Osteoblast (primary cell): Measurements from ENCODE around the gene BMP8B. TPM values are rescaled to one million over a fixed set of nuclear protein-coding genes. Genes with fewer than 3 reads are reported as not detected.

Experiments used
- DNase-seq: peaks from one replicate; pipeline ENCODE4 v3.0.0; 2011; ENCODE audit warnings: low spot score, mixed read lengths; ENCODE audit not compliant: insufficient read length; ENCODE audit errors: missing footprints
- H2AFZ ChIP-seq: 2 replicates; pipeline ENCODE4 v1.6.0; 2011; ENCODE audit warnings: mild to moderate bottlenecking, low read length
- H3K27ac ChIP-seq: 2 replicates; pipeline ENCODE4 v1.5.1; 2011; ENCODE audit warnings: mild to moderate bottlenecking, low read depth, low read length, moderate library complexity
- H3K27me3 ChIP-seq: 2 replicates; pipeline ENCODE4 v1.6.0; 2012; ENCODE audit warnings: mild to moderate bottlenecking, control low read depth, inconsistent platforms, low read length, moderate library complexity; ENCODE audit not compliant: insufficient read depth
- H3K36me3 ChIP-seq: 2 replicates; pipeline ENCODE4 v1.5.1; 2011; ENCODE audit warnings: mild to moderate bottlenecking, low read length, control low read depth, moderate library complexity; ENCODE audit not compliant: insufficient read depth
- H3K4me1 ChIP-seq: 2 replicates; pipeline ENCODE4 v1.5.1; 2011; ENCODE audit warnings: mild to moderate bottlenecking, low read length, control low read depth, moderate library complexity; ENCODE audit not compliant: insufficient read depth
- H3K4me2 ChIP-seq: 2 replicates; pipeline ENCODE4 v1.6.0; 2011; ENCODE audit warnings: mild to moderate bottlenecking, low read length; ENCODE audit not compliant: insufficient read depth
- H3K4me3 ChIP-seq: fragments of 200-600 bp; sonication (generic); 3 replicates; pipeline ENCODE4 v1.5.1; 2012; ENCODE audit warnings: mild to moderate bottlenecking, low read length, inconsistent platforms; ENCODE audit not compliant: insufficient read depth
- H3K79me2 ChIP-seq: 2 replicates; pipeline ENCODE4 v1.6.0; 2012; ENCODE audit warnings: mild to moderate bottlenecking, low read length, control low read depth, inconsistent platforms; ENCODE audit not compliant: insufficient read depth
- H3K9me3 ChIP-seq: 2 replicates; pipeline ENCODE4 v1.5.1; 2011; ENCODE audit warnings: low read depth, low read length, control low read depth
- H4K20me1 ChIP-seq: 2 replicates; pipeline ENCODE4 v1.6.0; 2012; ENCODE audit warnings: mild to moderate bottlenecking, low read length, control low read depth; ENCODE audit not compliant: insufficient read depth
- total RNA-seq: library from RNA; depleted of rRNA; stranded (reverse); fragments of >200 nt; gene quantifications from 2 replicates; pipeline ENCODE4 v1.2.3, GENCODE V29; 2012
- TF ChIP-seq, protein P1 (sequence below): IDR thresholded peaks from 2 replicates; pipeline ENCODE4 v1.5.1; 2011; ENCODE audit warnings: mild to moderate bottlenecking, low read depth, low read length, moderate library complexity; ENCODE audit errors: extremely low read depth

The BMP8B gene, protein sequence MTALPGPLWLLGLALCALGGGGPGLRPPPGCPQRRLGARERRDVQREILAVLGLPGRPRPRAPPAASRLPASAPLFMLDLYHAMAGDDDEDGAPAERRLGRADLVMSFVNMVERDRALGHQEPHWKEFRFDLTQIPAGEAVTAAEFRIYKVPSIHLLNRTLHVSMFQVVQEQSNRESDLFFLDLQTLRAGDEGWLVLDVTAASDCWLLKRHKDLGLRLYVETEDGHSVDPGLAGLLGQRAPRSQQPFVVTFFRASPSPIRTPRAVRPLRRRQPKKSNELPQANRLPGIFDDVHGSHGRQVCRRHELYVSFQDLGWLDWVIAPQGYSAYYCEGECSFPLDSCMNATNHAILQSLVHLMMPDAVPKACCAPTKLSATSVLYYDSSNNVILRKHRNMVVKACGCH
- total RNA-seq, result 0.29 and 0.36 TPM in 2 replicates

DNA sequence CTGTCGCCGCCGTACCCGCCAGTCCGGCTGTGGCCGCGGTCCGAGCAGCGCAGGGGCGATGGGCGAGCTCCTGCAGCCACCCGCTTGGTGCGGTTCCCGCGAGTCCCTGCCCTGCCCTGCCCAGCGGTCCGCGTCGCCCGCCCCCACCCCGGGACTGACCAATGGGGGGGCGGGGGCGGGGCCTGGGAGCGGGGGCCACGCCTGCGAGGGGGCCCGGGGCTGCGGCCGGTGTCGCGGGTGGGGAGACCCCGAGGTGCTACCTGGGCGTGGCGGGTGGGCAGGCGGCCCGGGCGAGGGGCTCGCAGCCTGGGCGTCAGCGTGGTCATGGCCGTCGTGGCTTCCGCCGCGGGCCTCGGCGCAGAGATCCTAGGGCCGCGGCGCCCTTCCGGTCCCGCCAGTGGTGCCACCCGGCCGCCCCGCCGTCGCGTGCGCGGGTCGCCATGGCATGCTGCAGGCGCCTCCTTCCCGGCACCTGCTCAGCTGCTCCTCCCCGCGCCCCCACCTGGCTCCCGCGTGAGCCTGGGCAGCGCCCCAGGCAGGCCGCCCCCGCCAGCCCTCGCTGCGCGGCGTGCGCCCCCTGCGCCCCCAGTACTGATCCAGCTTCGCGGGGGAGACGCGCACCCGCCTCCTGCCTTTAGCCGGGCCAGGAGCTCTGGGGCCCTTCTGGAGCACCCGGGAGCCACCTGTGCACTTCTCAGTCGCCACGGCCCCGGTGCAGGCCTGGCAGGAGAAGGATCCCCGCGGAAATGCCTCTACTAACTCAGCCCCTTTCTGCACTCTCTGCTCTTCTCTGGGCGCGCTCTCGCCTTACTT is at the start of gene BMP8B:
Gene BMP8B (minus strand): TSS at position 108 of the 813 bp plus-strand sequence. CDS start 380 bp downstream, outside the sequence.
- Histone ChIP-seq H3K4me1 (peaks cover 6% of the 10 kb centered on the region), H3K9me3 (no peaks in the 10 kb centered on the region), H3K4me3 (peak within 1 kb of the TSS; percentile 25), H3K36me3 (no peaks in the 10 kb centered on the region), H3K27ac (no peak within 1 kb of the TSS), H4K20me1 (no peaks in the 10 kb centered on the region), H3K4me2 (peak within 1 kb of the TSS; percentile 43), H3K79me2 (no peaks in the 10 kb centered on the region), H3K27me3 (peaks cover 41% of the 10 kb centered on the region), H2AFZ (no peak within 1 kb of the TSS)
- DNase-seq, result peak; percentile 93
- TF ChIP-seq, protein P1, sequence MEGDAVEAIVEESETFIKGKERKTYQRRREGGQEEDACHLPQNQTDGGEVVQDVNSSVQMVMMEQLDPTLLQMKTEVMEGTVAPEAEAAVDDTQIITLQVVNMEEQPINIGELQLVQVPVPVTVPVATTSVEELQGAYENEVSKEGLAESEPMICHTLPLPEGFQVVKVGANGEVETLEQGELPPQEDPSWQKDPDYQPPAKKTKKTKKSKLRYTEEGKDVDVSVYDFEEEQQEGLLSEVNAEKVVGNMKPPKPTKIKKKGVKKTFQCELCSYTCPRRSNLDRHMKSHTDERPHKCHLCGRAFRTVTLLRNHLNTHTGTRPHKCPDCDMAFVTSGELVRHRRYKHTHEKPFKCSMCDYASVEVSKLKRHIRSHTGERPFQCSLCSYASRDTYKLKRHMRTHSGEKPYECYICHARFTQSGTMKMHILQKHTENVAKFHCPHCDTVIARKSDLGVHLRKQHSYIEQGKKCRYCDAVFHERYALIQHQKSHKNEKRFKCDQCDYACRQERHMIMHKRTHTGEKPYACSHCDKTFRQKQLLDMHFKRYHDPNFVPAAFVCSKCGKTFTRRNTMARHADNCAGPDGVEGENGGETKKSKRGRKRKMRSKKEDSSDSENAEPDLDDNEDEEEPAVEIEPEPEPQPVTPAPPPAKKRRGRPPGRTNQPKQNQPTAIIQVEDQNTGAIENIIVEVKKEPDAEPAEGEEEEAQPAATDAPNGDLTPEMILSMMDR, result no peak

DNA sequence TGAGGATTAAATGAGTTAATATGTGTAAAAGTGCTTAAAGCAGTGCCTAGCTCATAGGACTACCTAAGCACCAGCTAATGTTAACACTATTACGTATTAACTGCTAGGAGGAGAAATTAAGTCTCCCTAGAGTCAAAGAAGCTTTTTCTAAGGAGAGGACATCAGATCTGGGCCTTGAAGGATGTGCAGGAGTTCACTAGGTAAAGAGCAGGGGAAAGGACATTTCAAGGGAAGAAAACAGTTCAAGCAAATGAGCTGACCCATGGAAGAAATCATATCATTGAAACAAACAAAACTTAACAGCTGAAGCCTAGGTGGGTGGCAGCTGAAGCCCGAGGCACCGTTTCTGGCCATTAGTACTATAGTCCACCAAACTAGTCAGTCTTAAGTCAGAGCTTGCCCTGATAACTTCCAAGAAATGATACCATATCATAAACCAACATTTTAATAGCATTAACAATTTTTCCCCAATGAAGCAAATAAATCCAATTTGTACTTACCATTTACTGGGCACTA is 48.0 kb upstream of the BMP8B start:
- no peaks in the 10 kb centered on the region for H4K20me1 ChIP-seq

DNA sequence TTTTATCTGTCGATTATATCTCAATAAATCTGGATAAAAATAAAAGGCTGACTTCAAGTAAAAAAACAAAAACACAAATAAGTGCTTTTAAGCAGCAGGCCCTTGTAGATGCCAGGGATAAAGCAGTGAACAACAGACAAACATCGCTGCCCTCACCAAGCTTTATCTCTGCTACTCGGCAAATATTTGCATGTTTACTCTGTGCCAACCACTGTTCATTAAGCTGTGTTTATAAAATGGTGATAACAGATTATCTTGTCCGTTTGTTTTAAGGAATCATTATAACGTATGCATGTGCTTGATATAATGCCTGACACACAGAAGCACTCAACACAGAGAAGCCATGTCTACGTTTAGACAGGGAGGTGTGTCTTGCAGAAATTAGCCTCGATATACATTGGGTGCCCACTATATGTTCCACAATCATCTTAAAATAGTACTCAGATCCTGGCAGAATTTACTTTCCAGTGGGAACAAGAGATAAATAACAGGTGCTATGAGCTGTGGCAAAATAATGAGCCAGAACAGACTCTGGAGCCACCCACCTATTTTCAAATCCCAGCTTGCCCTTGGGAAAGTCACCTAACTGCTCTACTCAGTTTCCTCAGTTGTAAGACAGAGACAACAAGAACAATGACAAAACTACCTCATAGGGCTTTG is 47.4 kb upstream of the BMP8B start:
- Histone ChIP-seq H3K27me3 (no peaks in the 10 kb centered on the region), H3K36me3 (peaks cover 33% of the 10 kb centered on the region), H3K27ac (no peak overlapping the region), H3K4me2 (no peak overlapping the region), H3K79me2 (no peaks in the 10 kb centered on the region), H3K4me3 (no peak overlapping the region), H4K20me1 (no peaks in the 10 kb centered on the region), H2AFZ (no peak overlapping the region), H3K9me3 (no peaks in the 10 kb centered on the region), H3K4me1 (no peaks in the 10 kb centered on the region)
- TF ChIP-seq, protein P1, result no peak
- no peak for DNase-seq

More for the DNA sequence above, 48.0 kb upstream of the BMP8B start:
- H3K9me3 ChIP-seq, result no peaks in the 10 kb centered on the region
- H3K4me3 ChIP-seq, result no peak overlapping the region
- no peak overlapping the region for H2AFZ ChIP-seq
- TF ChIP-seq, protein P1, result no peak
- H3K4me1 ChIP-seq, result no peaks in the 10 kb centered on the region
- peaks cover 38% of the 10 kb centered on the region for H3K36me3 ChIP-seq
- H3K79me2 ChIP-seq, result no peaks in the 10 kb centered on the region
- no peak overlapping the region for H3K27ac ChIP-seq
- H3K27me3 ChIP-seq, result no peaks in the 10 kb centered on the region
- H3K4me2 ChIP-seq, result no peak overlapping the region
- DNase-seq, result no peak
